ENCODE results near the gene SSH2.

Gene SSH2

GRCh38 chr17:29620779-29621500, 309.1 kb downstream of the SSH2 start:
- DNase-seq: no peak

- DNase-seq: no peak
Measured at GRCh38 chr17:29620271-29620670, 309.8 kb downstream of the SSH2 start.

- DNase-seq: no peak
Measured at GRCh38 chr17:29619251-29619650, 310.8 kb downstream of the SSH2 start.

GRCh38 chr17:29618272-29619065, 311.6 kb downstream of the SSH2 start:
- no peak for DNase-seq

GRCh38 chr17:29617481-29618271, 312.4 kb downstream of the SSH2 start:
- peak; percentile 73 to 85 (median 79) for DNase-seq

GRCh38 chr17:29617125-29617480, 312.9 kb downstream of the SSH2 start:
- DNase-seq: peak; percentile 78 to 88 (median 82)

GRCh38 chr17:29616300-29617048, 313.6 kb downstream of the SSH2 start:
- DNase-seq: peak in 2 of 6 experiments; percentile 22 to 31

- peak; percentile 64 to 87 (median 77) for DNase-seq
Measured at GRCh38 chr17:29615492-29616299, 314.3 kb downstream of the SSH2 start.

GRCh38 chr17:29615048-29615385, 315.0 kb downstream of the SSH2 start:
- DNase-seq: peak; percentile 42 to 78 (median 57)

GRCh38 chr17:29614349-29615047, 315.5 kb downstream of the SSH2 start:
- DNase-seq: no peak

- DNase-seq: no peak
Measured at GRCh38 chr17:29613856-29614255, 316.2 kb downstream of the SSH2 start.

GRCh38 chr17:29613352-29613837, 316.6 kb downstream of the SSH2 start:
- DNase-seq: peak; percentile 72 to 91 (median 89)

- DNase-seq: no peak
Measured at GRCh38 chr17:29612404-29613280, 317.4 kb downstream of the SSH2 start.

- no peak for DNase-seq
Measured at GRCh38 chr17:29612094-29612403, 318.0 kb downstream of the SSH2 start.

- no peak for DNase-seq
Measured at GRCh38 chr17:29611351-29612093, 318.5 kb downstream of the SSH2 start.

- no peak for DNase-seq
Measured at GRCh38 chr17:29610395-29610794, 319.6 kb downstream of the SSH2 start.

- no peak for DNase-seq
Measured at GRCh38 chr17:29608986-29609385, 321.0 kb downstream of the SSH2 start.

GRCh38 chr17:29607557-29608195, 322.4 kb downstream of the SSH2 start:
- DNase-seq: no peak

GRCh38 chr17:29603109-29603674, 326.8 kb downstream of the SSH2 start:
- no peak for DNase-seq

All from stimulated activated naive CD4-positive, alpha-beta T cell (primary cell).